GM13977 (cell line): Measurements from ENCODE around the gene MRPS7.

Experiments
- DNase-seq: peaks from one replicate; pipeline ENCODE4 v3.0.0; 2012; ENCODE audit warnings: low spot score
- CTCF ChIP-seq: IDR thresholded peaks from 2 replicates; pipeline ENCODE4 v1.5.1; 2012; ENCODE audit warnings: mild to moderate bottlenecking, control low read depth; ENCODE audit not compliant: insufficient read depth; ENCODE audit errors: extremely low read depth, missing control alignments
- in situ Hi-C: fragments of 300-500 bp; cut with MboI; formaldehyde crosslinking; loops from one replicate; pipeline ENCODE4 v1.12.0; 2022; ENCODE audit warnings: low sequenced_read_pairs, low pct_unique_long_range_greater_than_20kb, mixed read lengths, inconsistent platforms; ENCODE audit not compliant: unreplicated experiment

Gene MRPS7

GRCh38 chr17:75313941-75314551, 52.4 kb downstream of the MRPS7 start:
- in situ Hi-C loops: no loop called here
- TF ChIP-seq CTCF: no peak
- DNase-seq: no peak

- in situ Hi-C loops: no loop called here
- no peak for TF ChIP-seq CTCF
These were observed 54.0 kb downstream of the MRPS7 start for GRCh38 chr17:75315541-75316243.

More at GRCh38 chr17:75315541-75316243, 54.0 kb downstream of the MRPS7 start:
- DNase-seq: peak; percentile 46
